HG03342 (cell line): ENCODE results near the gene NAALADL1.

ENCODE experiments used
- ATAC-seq: cut with Tn5 transposase; IDR thresholded peaks from one replicate; pipeline ENCODE4 v1.9.1; 2021; ENCODE audit warnings: mild to moderate bottlenecking, moderate library complexity; ENCODE audit not compliant: unreplicated experiment

The NAALADL1 gene

DNA sequence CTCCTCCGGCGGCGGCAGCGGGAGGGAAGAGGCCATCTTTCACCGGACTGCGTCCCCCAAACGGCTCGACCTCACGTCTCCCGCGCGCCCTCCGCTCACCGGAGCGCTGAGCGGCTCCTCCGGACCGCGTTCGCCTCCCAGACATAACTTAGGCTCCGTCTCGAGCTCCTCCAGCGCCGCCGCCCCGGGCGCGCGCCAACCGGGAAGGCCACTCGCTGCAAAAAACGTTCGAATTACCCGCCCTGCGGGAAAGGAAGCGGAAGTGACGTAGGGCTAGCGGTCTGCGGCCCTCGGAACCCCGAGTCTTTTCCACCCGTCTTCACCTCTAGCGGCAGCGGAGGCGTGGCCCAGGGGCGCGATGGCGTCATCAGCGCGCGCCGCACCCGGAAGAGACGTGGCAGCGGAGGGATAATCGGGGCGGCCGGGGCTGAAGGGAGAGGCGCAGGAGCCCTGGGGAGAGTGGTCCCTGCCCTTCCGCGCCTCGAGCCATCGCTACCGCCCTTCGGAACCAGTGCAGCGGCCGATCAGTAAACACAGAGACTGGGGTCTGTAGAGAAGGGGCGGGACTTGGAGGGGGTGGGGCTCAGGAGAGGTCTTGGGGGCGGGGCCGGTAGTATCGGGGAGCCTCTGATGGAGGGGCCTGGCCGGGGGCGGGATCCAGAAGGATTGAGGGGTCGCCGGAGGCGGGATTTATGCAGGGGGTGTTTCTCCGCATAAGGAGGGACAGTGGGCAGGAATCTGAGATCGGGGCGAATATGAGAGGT, 25.7 kb upstream of the NAALADL1 start, which contains the start of the genes CDCA5 and ZFPL1:
CDCA5 (minus strand) TSS at position 207 of the 764 bp plus-strand sequence; CDS start at position 145, 62 bp downstream.
ZFPL1 (plus strand) TSS at position 389 of the 764 bp plus-strand sequence. CDS start 477 bp downstream, outside the sequence.
- ATAC-seq: peak; percentile 78

DNA sequence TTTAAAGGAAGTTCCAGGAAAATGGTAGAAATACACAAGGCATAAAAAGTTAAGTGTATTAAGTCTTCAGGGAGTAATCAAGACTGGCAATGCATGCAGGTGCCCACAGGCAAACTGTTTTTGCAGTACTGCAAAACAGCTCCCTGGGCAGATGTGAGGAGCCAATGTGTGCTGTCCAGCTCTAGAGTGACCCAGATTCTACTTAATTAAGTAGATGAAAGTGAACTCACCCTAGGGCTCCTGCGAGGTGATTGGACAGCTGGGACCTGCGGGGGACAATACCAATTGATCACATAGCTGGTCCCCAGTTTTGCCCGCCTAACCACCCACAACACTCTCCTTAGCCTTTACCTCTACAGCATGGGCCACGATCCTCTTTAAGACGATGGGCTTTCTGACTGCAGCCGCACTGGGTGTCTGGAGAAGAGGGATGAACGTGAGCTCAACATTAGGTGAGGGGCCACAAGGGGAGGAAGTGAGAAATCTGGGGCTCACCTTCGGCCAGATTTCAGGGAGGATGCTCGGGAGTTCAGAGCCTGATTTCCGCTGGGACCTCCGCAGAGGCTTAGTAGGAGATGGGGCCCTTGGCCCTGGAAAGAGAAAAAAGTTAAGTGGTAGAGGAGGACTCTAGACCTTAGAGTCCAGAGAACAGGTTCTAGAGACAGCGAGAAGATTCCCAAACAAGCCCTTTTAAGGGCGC, 24.9 kb upstream of the NAALADL1 start:
- ATAC-seq: peak; percentile 18

DNA sequence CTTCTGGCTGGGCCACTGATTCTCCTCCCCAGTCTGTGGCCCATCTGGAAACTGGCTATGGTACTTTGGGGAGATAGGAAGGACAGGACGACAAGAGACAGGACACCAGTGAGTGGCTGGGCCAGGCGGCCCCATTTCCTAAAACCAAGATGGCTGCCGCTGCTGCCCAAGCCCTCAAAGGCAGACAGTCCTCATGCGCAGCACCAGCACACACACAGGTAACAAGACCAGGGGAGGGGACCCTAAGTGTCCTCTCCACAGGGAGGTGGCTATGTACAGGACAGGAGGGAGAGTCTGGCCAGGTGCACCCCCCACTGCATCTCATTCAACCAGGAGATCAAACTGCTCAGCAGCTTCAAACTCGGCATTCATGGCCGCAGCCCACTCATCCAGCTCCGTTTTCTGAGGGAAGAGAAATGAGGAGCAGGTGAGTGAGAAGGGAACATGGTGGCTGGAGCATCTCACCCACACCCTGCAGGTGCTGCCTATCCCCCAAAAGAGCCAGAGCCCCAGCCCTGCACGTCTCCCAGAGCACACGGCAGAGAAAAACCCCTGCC, 20.5 kb upstream of the NAALADL1 start:
- ATAC-seq: no peak

DNA sequence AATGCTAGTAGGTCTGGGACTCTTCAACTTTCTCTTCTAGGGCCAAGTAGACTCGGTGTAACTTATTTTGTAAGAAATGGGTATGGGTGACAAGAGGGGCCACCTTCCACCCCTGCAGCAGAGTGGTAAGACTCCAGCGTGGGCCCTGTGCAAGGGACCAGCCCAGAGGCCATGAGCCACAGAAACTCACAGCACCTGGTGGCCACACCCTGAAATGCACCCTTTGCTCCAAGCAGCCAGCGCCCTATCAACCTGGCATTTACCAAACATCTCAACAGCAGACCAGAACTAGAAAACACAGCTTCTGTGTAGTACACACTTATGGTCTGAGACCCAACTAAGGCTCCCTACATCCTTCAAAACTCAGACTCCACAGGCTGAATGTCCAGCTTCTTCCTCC, 19.8 kb upstream of the NAALADL1 start:
- no peak for ATAC-seq

DNA sequence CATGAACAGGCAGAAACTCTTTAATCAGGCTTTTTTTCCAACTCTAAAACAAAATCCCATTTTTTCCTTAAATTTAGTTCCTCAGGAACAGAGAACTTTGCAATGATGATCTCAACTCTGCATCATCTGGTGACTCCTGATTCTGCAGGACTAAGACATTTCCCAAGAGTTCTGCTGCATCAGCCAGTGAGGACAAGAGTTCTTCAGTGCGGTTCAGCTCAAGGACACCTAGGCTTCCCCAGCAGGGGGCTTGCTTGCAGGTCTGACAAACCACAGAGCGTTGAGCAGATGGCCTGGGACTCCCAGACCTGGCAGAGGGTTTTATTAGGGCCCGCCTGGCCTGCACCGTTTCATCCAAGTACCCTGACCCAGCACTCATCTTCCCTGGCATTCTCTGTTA, 19.1 kb upstream of the NAALADL1 start:
- no peak for ATAC-seq

DNA sequence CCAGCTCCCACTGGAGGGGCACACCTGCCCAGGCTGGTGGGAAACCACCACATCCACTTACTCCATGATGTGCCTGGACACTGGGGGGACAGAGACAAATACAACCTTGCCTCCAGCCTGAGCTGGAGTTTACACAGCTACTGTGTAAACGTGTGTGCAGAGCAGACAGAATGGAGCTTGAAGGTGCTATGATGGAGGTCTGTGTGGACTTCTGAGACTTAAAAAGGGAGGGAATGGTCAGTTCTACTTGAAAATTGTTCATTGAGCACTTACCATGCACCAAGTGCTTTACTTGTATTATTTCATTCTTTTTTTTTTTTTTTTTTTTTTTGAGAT, 14.2 kb upstream of the NAALADL1 start:
- ATAC-seq: no peak

DNA sequence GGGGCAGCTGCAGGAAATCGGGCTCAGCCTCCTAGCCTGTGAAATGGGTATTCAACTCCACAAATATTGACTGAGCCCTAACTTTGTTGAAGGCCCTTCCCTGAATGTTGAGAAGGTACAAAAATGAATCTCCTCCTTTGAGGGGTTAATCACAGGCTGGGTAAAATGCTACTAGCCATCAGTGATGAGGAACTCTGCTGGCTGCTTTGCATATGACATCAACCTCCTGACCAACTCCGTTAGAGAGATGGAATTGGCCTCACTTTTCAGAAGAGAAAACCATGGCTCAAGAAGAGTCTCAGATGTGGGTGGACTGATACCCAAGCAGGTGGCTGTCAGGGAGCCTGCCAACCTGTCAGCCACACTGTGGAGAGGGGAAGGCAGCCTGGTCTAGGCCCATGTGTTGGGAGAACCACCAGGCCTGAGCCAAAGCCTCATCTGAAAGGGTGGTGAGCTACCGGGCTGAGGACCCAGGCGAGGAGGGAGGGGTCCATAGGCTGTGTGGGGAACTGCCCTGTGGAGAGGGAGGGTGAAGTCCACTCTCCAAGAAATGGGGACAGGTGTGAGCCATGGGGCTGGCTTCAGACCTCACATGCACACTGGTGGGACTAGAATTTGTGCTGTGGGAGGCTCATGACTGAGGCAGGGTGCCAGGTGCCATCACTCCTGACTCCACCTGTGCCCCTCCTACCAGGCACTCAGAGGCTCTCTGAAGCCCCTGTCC, 13.7 kb upstream of the NAALADL1 start:
- no peak for ATAC-seq

DNA sequence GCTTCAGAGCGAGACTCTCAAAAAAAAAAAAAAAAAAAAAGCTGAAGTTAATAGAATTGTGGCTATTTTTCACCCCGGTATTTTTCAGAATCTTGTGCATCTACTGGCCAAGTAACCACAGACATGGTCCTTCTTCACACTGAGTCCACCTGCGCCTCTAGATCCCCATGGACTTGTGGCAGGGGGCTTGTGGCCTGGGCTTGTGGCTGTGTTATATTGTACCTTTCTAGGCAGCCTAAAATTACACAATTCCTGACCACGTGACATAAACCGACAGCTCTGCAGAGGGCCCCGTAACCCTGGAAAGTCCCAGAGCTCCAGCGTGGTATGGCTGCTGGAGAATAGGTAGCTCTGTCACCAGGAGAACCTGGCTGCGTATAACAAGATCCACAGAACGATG, 10.9 kb upstream of the NAALADL1 start:
- ATAC-seq: no peak

DNA sequence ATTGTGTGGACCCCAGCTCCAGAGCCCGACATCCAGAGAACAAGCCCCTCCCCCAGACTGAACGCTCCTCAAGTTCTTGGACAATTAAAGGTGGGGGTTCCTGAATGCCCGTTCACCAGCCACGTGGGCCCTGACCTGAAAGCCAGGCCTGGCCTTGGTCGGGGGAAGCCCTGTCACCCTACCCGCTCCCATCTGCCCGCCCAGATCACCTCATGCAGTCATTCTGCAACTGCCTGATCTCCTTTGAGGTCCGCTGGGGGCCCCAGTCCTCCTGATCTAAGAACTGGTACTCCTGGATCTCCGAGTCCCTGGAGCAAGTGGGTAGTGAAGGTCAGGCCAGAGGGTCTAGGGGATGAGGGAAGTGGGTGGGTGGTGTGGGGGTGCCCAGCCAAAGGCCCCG, 9.1 kb upstream of the NAALADL1 start:
- ATAC-seq: no peak

DNA sequence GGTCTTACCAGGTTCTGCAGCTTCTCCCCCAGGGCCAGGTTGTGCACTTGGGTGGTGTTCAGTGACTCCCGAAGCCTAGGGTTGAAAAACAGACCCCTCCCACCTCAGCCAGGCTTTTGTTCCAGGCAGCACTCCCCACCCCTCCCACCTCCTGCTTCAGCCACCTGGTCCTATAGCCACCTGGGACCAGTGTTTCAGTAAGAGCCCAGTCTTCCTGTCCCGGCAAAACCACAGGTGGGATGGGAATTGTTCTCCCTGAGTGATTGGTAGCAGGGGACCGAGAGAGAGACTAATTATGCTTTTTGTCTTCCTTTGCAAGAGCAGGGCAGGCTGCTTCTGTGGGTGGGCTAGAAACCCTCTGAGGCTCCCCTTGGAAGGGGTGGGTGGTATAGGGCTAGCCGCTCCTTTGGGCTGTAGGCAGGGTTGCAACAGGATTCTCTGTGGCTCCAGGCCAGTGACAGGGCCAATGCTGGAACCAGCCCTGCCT, 8.5 kb upstream of the NAALADL1 start:
- ATAC-seq: no peak

DNA sequence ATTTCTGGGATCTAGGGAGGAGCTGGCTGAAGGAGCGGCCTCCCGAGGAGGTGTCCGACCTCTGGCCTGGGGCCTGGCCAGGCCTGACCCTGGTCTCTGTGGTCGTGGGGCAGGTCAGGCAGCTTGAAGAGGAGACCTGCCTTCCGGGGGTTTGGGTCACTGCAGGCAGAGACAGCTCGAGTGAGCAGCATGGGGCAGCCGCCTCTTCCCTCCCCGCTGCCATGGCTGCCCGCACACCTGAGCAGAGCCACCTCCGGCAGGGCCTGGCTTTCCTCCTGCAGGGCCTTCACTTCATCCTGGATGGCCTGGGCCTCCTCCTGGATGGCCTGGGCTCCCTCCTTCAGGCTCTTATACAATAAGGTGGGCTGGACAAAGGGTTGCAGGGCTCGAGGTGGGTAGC, 8.0 kb upstream of the NAALADL1 start:
- no peak for ATAC-seq

DNA sequence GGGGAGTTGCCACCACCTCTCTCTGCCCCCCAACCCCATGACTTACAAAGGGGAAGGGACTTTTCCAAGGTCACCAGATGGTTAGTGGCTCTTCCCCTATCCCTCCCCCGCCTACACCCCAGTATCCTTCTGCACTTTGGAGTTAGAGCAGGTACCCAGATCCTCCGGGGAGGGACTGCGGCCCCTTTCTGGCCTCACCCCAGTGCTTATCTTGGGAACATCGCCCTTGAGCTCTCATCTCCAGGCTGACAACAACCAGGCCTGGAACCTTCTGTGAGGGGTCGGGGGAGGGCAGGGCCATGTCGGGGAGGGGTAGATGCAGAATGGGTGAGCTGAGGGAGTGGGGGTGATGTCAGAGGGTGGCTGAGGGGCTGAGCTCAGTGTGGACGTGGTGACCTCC, 7.5 kb upstream of the NAALADL1 start:
- ATAC-seq: no peak

DNA sequence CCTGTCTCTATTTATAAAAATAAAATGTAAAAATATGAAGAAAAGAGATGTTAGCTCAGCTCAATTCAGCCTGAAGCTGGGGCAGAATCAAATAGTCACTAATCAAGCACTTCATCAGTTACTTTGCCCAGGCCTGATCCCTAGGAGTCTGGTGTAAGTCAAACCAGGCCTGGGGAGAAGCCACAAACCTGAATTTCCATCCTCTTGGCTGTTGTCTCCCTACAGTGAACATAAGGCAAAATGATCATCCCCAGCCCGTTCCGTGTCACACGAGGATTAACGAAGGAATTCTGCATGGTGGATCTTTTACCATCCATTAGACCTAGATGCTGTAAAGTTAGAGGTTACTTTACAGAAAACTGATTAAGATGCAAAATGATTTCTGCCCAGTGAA, 6.5 kb upstream of the NAALADL1 start:
- ATAC-seq: no peak

DNA sequence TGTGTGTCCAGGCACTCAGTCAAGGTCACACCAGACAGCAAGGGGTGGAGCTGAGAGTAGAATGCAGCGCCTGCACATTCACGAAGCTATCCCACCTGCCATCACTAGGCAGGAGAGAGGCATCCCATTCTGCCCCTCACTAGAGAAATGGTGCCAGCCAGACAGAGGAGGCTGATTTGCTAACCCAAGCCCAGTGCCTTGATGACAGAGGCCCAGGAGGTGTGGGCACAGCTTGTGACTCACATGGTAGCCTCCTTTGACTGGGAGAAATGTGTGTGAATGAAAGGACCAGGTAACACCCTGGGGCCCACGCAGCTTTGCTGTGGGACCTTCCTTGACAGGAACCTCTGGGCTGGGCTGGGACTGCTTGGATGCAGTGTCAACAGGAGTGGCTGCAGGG, 5.2 kb upstream of the NAALADL1 start:
- no peak for ATAC-seq

DNA sequence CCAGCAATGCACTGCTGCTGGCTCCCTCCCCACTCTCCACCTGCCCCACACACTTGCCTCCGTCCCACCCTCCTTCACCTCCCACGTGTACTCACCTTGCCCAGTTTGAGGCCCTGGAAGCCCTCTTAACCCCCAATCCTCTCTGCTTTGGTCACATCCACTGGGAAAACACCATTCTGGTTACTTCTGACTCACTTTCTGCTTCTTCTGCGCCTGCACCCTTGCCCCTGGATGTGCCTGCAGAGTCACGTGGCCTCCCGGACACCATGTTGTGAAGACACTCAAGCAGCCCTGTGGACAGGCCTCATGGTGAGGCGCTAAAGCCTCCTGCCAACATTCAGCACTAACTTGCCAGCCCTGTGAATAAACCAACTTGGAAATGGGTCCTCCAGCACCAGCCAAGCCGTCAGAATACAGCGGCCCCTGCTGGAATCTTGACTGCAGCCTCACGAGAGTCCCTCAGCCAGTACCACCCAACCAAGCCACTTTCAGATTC, 2.6 kb upstream of the NAALADL1 start:
- no peak for ATAC-seq

DNA sequence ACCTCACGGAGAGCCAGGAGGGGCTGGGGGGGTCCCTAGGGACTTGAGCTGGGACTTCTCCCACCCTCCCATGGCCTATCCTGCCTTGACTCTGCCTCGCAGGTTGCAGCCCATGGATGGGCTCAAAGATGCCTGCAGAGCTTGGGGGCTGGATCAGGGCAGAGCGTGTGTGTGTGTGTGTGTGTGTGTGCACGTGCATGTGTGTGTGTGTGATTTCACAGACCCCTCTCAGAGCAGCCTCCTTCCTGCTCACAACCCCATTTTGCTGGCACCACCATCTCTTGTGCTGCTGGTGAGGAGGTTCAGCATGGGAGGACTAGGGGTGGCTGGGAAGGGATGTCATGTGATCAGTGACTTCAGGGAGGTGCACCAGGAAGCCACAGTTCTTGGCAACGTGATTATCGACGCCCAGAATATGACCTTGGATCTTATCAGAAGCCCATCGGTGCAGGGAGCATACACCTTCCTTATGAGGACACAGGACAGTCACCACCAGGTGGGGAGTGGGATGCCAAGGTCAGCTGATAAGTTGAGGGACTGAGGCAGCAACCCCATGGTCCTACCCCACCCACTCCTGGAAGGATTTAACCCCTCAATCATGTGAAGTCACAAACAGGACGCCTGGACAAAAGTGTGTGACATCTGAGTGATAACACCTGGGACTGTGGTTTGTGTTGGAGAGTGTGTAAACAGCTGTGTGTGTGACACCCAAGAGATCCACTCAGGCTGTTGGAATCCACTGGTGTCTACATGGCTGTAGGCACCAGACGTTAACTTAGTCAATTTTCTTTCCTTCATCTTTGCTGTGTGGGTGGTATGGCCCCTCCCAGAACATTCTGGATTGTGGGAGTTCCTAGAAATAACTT, 1.8 kb upstream of the NAALADL1 start:
- ATAC-seq: no peak

DNA sequence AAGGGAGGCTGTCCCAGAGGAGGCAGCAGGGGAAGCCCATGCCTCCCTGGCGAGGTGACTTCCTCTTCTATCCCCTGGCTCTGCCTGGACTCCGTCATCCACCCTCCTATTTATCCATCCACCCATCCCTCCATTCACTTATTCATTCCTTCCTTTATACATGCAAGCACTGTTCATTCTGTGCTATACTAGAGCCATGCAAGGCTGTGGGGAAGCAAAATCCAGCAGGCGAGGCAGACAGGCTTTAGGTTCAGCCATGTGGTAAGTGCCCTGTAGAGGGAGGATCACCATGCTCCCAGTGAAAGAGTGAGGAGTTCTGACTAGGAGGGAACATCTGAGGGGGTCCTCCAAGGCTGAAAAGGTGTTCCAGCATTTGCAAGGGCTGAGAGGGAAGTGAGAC, 1.2 kb upstream of the NAALADL1 start:
- no peak for ATAC-seq

DNA sequence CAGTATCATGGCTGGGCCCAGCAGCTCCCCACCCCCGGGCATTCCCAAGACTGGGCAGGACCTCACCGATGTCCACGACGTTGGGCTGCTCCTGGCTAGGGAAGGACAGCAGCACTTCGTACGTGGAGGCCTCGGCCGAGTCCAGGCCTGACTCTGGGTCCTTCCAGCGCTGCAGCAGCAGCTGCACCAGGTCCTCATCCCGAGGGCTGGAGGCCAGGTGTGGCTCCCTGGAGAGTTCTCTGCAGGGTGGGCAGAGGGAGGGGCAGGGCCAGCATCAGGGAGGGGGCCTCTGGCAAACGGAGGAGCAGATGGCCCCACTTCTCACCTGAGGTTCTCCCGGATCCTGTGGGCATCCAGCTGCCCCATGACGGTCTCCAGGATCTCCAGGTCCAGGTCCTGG, 341 bp downstream of the NAALADL1 start:
- no peak for ATAC-seq

DNA sequence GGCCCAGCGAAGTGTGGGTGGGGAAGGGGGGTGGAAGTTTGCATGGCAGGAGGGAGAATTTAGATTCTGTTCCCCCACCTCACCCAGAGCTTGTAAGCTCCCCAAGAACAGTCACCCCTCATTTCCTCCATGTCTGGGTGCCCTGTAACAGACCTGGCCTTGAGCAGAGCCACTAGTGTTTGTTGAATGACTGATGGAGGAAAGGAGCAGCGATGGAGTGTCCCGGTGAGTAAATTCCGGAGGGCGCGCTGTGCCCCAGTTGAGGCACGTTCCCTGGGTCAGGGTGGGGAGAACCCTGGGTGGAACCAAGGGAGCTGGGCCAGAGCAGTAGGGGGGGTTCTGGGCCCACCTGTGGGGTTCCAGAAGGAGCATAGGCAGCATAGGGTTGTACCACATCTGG, 827 bp downstream of the NAALADL1 start:
- no peak for ATAC-seq

DNA sequence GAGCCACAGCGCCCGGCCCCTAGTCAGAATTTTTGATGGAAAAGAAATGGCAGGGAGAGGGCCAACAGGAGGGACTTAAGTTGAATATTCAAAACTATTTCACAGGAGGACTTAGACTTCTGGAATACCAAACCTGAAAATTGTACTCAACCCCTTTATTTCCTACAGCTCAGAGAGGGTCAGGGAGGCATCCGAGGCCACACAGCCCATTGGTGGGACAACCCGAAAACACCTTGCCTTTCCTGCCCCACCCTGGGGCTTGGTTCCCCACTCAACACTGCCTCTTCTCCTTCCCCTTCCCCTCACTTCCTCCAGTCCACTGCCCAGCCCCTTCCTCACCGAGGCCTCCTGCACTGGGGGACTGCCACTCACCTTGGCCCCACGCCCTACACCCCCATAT, 1.4 kb downstream of the NAALADL1 start:
- no peak for ATAC-seq
